Measurements from ENCODE around the gene AGRN. TPM values are rescaled to one million over a fixed set of nuclear protein-coding genes. Genes with fewer than 3 reads are reported as not detected.
A peak's percentile ranks its signal among the peaks of the same experiment; 100 is the strongest.

Gene AGRN
- polyA plus RNA-seq, 3 donors = 0.06 to 4.7 (median 0.43) TPM

- Histone ChIP-seq H3K79me2 (ENCODE audit: insufficient read depth, low read length) (no peaks in the 10 kb centered on the region), H3K27ac (ENCODE audit: low read depth in 1 of 2, low read length in 2 of 2) (no peak overlapping the region), H3K4me1 (ENCODE audit: control insufficient read depth in 1 of 2, insufficient read depth in 2 of 2, low read length in 2 of 2) (peaks cover 24 to 27% of the 10 kb centered on the region in 2 donors), H2AFZ (ENCODE audit: insufficient read depth, low read depth, low read length, poor library complexity, severe bottlenecking) (peak overlapping the region; percentile 46), H3K9me3 (replicated peaks in 1 of 2; ENCODE audit: control insufficient read depth in 1 of 2, insufficient read depth in 1 of 2, low read length in 2 of 2) (no peaks in the 10 kb centered on the region), H3K9ac (ENCODE audit: insufficient read depth, low read length, poor library complexity, severe bottlenecking) (peak overlapping the region; percentile 13), H3K4me2 (replicated peaks; ENCODE audit: extremely low read depth, low read length, poor library complexity, severe bottlenecking) (peak overlapping the region; percentile 84), H3K27me3 (ENCODE audit: control insufficient read depth in 2 of 2, insufficient read depth in 2 of 2, low read length in 2 of 2) (peaks cover 3 to 41% of the 10 kb centered on the region in 2 donors), H4K20me1 (ENCODE audit: insufficient read depth, low read length) (no peaks in the 10 kb centered on the region), H3K4me3 (replicated peaks in 1 of 3; ENCODE audit: low read depth in 2 of 3, low read length in 3 of 3) (peak overlapping the region in 2 of 3 experiments; percentile 1 to 70), H3K36me3 (replicated peaks in 1 of 2; ENCODE audit: control insufficient read depth in 1 of 2, insufficient read depth in 2 of 2, low read length in 2 of 2) (no peaks in the 10 kb centered on the region)
- H3K4me1 Mint-ChIP-seq = peaks cover 24% of the 10 kb centered on the region
- peaks cover 30 to 59% (median 52%) of the 10 kb centered on the region in 3 donors for H3K27me3 Mint-ChIP-seq (ENCODE audit: low read depth in 3 of 3)
- H3K36me3 Mint-ChIP-seq = peaks cover 0 to 2% of the 10 kb centered on the region in 2 donors
- H3K27ac Mint-ChIP-seq = peak overlapping the region in 1 of 7 donors; percentile 35
- H3K4me3 Mint-ChIP-seq = peak overlapping the region; percentile 58 to 78
- under 1% methylated on average over 82 of the region's 99 CpGs for WGBS (ENCODE audit: insufficient coverage)
- peak; percentile 38 to 70 (median 48) for DNase-seq
- peaks cover 0 to 12% (median 4%) of the 10 kb centered on the region in 7 donors for H3K9me3 Mint-ChIP-seq
- no peak for TF ChIP-seq CTCF (IDR thresholded peaks at IDR 0.05)
- intact Hi-C loops (cut with micrococcal nuclease) = no loop called here
Observed at GRCh38 chr1:1040004-1040991, 20.4 kb downstream of the AGRN start.

GRCh38 chr1:1041092-1041523 lies 21.2 kb downstream of the AGRN start:
- no peak overlapping the region for H3K27ac ChIP-seq (ENCODE audit: low read depth in 1 of 2, low read length in 2 of 2)
- no peaks in the 10 kb centered on the region for H3K9me3 ChIP-seq (replicated peaks in 1 of 2; ENCODE audit: control insufficient read depth in 1 of 2, insufficient read depth in 1 of 2, low read length in 2 of 2)
- H3K36me3 Mint-ChIP-seq = peaks cover 0 to 2% of the 10 kb centered on the region in 2 donors
- H4K20me1 ChIP-seq (ENCODE audit: insufficient read depth, low read length) = no peaks in the 10 kb centered on the region
- peaks cover 3 to 33% of the 10 kb centered on the region in 2 donors for H3K27me3 ChIP-seq (ENCODE audit: control insufficient read depth in 2 of 2, insufficient read depth in 2 of 2, low read length in 2 of 2)
- peaks cover 24 to 27% of the 10 kb centered on the region in 2 donors for H3K4me1 ChIP-seq (ENCODE audit: control insufficient read depth in 1 of 2, insufficient read depth in 2 of 2, low read length in 2 of 2)
- WGBS (ENCODE audit: insufficient coverage) = 57% methylated on average over 53 of the region's 60 CpGs
- no peak overlapping the region for H3K4me2 ChIP-seq (replicated peaks; ENCODE audit: extremely low read depth, low read length, poor library complexity, severe bottlenecking)
- H3K36me3 ChIP-seq (replicated peaks in 1 of 2; ENCODE audit: control insufficient read depth in 1 of 2, insufficient read depth in 2 of 2, low read length in 2 of 2) = no peaks in the 10 kb centered on the region
- no peak overlapping the region for H2AFZ ChIP-seq (ENCODE audit: insufficient read depth, low read depth, low read length, poor library complexity, severe bottlenecking)
- H3K4me3 Mint-ChIP-seq = peak overlapping the region in 1 of 2 donors; percentile 39
- DNase-seq = no peak
- peaks cover 0 to 9% (median 4%) of the 10 kb centered on the region in 7 donors for H3K9me3 Mint-ChIP-seq
- no peak overlapping the region for H3K27ac Mint-ChIP-seq
- intact Hi-C loops (cut with micrococcal nuclease) = no loop called here
- H3K27me3 Mint-ChIP-seq (ENCODE audit: low read depth in 3 of 3) = peaks cover 22 to 51% (median 44%) of the 10 kb centered on the region in 3 donors
- H3K9ac ChIP-seq (ENCODE audit: insufficient read depth, low read length, poor library complexity, severe bottlenecking) = no peak overlapping the region
- peaks cover 20% of the 10 kb centered on the region for H3K4me1 Mint-ChIP-seq
- no peak for TF ChIP-seq CTCF (IDR thresholded peaks at IDR 0.05)
- no peaks in the 10 kb centered on the region for H3K79me2 ChIP-seq (ENCODE audit: insufficient read depth, low read length)
- H3K4me3 ChIP-seq (replicated peaks in 1 of 3; ENCODE audit: low read depth in 2 of 3, low read length in 3 of 3) = no peak overlapping the region

Data from CD14-positive monocyte (primary cell).